Suprapubic skin (tissue), 4 donors: ENCODE measurements around the gene SLC6A6. TPM values are rescaled to one million over a fixed set of nuclear protein-coding genes. Genes with fewer than 3 reads are reported as not detected.

Experiments
- DNase-seq, 2 donors: peaks; one replicate each; pipeline ENCODE4 v3.0.0-alpha.2; 2019; ENCODE audit warnings: low spot score in 2 of 2
- H3K27ac ChIP-seq: fragments of 200-600 bp; sonication (generic); one replicate; pipeline ENCODE4 v1.5.1; 2019
- H3K27me3 ChIP-seq: fragments of 200-600 bp; sonication (generic); one replicate; pipeline ENCODE4 v1.5.1; 2019
- H3K36me3 ChIP-seq: fragments of 200-600 bp; sonication (generic); one replicate; pipeline ENCODE4 v1.5.1; 2019
- H3K4me1 ChIP-seq: fragments of 200-600 bp; sonication (generic); one replicate; pipeline ENCODE4 v1.5.1; 2019
- H3K4me3 ChIP-seq: fragments of 200-600 bp; sonication (generic); one replicate; pipeline ENCODE4 v1.5.1; 2019; ENCODE audit warnings: mild to moderate bottlenecking
- H3K9me3 ChIP-seq: fragments of 200-600 bp; sonication (generic); one replicate; pipeline ENCODE4 v1.5.1; 2019
- EP300 ChIP-seq: sonication (generic); formaldehyde crosslinking; IDR thresholded peaks from one replicate; pipeline ENCODE4 v1.6.1; 2017; ENCODE audit warnings: antibody characterized with exemption
- POLR2A ChIP-seq, 2 donors: fragments of 450-650 bp; IDR thresholded peaks; one replicate each; pipeline ENCODE4 v1.6.1; 2017; ENCODE audit warnings: antibody characterized with exemption in 2 of 2, mild to moderate bottlenecking in 2 of 2, moderate library complexity in 2 of 2
- POLR2AphosphoS5 ChIP-seq, 3 donors: sonication (generic); formaldehyde crosslinking; IDR thresholded peaks; one replicate each; pipeline ENCODE4 v1.6.1; 2017; ENCODE audit warnings: antibody characterized with exemption in 3 of 3
- WGBS: methylation state at CpG from one replicate; pipeline ENCODE4 v1.1.5; 2018; 5-methylcytosine and 5-hydroxymethylcytosine counted together
- total RNA-seq, 4 donors: library from RNA; depleted of rRNA; stranded (reverse); fragments of >200 nt; gene quantifications; one replicate each; pipeline ENCODE4 v1.1.0, GENCODE V29; 2016
- TF ChIP-seq, protein P1 (sequence below), 2 donors: fragments of 200-600 bp in 1 of 2; fragments of 450-650 bp in 1 of 2; sonication (generic) in 1 of 2; IDR thresholded peaks; one replicate each; pipeline ENCODE4 v1.5.1; 2016 to 2019; ENCODE audit warnings: antibody characterized with exemption in 2 of 2, mild to moderate bottlenecking in 1 of 2, moderate library complexity in 1 of 2

SLC6A6 gene
- total RNA-seq, 4 donors from 2014 or later = 85.4 to 149 (median 102) TPM

DNA sequence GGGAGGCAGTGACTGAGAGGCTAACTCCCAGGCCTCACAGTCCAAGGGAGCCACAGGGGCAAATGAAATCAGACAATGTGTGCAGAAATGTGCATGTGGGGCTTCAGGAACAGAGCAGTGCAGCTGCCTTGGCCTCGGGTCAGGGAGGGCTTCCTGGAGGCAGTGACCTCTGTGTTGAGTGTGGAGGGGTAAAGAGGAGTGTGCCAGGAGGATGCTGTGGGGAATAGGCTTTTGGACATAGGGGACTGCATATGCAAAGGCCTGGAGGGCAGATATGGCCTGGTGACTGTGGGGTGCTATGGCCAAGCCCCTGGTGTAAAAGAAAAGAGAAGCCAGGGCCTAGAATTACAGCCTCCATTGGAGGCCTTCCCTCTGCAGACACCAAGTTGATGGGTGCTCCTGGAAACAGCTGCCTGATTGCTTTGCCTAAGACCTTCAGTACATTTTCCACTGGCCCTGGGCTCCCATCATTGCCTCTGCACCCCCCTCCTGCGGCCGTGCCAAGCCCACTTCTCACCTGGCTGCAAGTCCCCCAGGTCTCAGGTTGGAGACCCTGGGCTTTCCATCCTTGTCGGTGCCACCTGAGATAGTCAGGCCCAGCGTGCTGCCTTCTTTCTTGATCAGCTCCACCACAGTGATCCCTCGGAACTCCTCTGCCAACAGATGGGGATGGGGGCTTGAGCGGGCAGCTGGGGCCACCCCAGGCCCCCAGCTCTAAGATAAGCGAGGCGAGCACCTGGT lies 122.7 kb downstream of the SLC6A6 start:
- TF ChIP-seq, protein P1, sequence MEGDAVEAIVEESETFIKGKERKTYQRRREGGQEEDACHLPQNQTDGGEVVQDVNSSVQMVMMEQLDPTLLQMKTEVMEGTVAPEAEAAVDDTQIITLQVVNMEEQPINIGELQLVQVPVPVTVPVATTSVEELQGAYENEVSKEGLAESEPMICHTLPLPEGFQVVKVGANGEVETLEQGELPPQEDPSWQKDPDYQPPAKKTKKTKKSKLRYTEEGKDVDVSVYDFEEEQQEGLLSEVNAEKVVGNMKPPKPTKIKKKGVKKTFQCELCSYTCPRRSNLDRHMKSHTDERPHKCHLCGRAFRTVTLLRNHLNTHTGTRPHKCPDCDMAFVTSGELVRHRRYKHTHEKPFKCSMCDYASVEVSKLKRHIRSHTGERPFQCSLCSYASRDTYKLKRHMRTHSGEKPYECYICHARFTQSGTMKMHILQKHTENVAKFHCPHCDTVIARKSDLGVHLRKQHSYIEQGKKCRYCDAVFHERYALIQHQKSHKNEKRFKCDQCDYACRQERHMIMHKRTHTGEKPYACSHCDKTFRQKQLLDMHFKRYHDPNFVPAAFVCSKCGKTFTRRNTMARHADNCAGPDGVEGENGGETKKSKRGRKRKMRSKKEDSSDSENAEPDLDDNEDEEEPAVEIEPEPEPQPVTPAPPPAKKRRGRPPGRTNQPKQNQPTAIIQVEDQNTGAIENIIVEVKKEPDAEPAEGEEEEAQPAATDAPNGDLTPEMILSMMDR (IDR thresholded peaks at IDR 0.05) = no peak
- no peak for TF ChIP-seq EP300
- H3K9me3 ChIP-seq = peaks cover 2% of the 10 kb centered on the region
- no peaks in the 10 kb centered on the region for H3K27me3 ChIP-seq
- H3K27ac ChIP-seq = no peak overlapping the region
- H3K4me1 ChIP-seq = peaks cover 10% of the 10 kb centered on the region
- no peaks in the 10 kb centered on the region for H3K36me3 ChIP-seq
- H3K4me3 ChIP-seq = no peak overlapping the region
- DNase-seq = peak; percentile 45 to 53
- WGBS = 95% methylated on average over 7 of the region's 9 CpGs

DNA sequence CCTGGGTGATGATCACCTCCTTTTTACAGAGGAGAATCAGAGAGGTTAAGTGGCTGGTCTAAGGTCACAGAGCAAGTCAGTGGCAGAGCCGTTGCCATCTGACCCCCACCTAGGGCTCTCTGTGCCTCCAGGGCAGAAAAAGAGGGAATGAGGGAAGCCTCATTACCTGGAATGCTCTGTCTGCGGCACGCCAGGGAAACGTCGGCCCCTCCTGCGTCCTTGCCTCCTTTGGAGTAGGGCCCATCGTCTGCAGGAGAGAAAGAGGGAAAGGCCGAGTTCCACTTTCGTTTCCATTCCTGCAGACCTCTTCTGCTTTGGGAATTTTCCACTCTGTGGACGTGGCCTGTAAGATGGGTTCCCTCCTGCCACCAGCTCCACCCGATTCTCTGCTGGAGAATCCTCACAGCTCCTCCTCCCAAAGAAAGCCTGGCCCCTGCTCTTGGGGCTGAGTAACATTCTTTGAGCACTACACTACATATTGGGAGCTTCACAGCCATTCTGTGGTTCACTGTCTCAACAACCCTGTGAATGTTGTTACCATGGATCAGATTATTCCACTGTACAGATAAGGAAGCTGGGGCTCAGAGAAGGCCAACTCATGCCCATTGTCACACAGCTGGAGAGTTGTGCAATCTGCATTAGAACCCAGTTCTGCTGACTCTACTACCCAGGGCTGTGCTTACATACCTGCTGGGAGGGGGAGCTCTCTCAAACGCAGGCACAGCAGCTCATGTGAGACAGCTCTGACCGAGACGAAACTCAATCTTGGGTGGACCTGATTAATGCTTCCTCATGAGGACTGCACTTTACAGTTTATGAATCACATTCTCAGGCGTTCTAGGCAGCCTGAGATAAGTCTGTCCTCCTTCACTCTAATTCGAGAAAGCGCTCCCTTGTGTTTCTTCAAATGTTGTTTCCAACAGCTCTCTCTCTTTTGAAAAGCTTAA lies 123.6 kb downstream of the SLC6A6 start:
- peaks cover 2% of the 10 kb centered on the region for H3K9me3 ChIP-seq
- H3K27ac ChIP-seq = peak overlapping the region; percentile 6
- no peaks in the 10 kb centered on the region for H3K36me3 ChIP-seq
- peak overlapping the region; percentile 10 for H3K4me3 ChIP-seq
- H3K27me3 ChIP-seq = no peaks in the 10 kb centered on the region
- TF ChIP-seq POLR2AphosphoS5 (IDR thresholded peaks at IDR 0.05) (no peak), POLR2A (IDR thresholded peaks at IDR 0.05) (no peak), EP300 (no peak)
- TF ChIP-seq, protein P1 (IDR thresholded peaks at IDR 0.05) = no peak
- DNase-seq = peak in 1 of 2 donors; percentile 43
- H3K4me1 ChIP-seq = peaks cover 10% of the 10 kb centered on the region
- 32% methylated on average over 13 of the region's 17 CpGs for WGBS

DNA sequence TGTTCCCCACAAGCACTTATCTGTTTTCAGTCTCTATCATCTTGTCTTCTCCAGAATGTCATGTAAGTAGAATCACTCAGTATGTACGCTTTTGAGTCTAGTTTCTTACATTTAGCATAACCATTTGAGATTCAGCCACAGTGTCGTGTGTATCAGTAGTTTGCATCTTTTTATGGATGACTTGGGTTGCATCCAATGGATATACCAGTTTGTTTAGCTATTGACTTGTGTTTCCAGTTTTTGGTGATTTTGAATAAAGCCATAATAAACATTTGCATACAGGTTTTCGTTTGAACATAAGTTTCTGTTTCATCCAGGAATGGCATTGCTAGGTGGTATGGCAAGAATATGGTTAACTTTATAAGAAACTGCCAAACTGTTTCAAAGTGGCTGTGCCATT lies 125.7 kb downstream of the SLC6A6 start:
- TF ChIP-seq EP300 (no peak), POLR2A (IDR thresholded peaks at IDR 0.05) (no peak), POLR2AphosphoS5 (IDR thresholded peaks at IDR 0.05) (no peak)
- TF ChIP-seq, protein P1 (IDR thresholded peaks at IDR 0.05) = no peak
- DNase-seq = no peak
- no peaks in the 10 kb centered on the region for H3K36me3 ChIP-seq
- peaks cover 2% of the 10 kb centered on the region for H3K9me3 ChIP-seq
- peaks cover 22% of the 10 kb centered on the region for H3K4me1 ChIP-seq
- H3K27me3 ChIP-seq = no peaks in the 10 kb centered on the region
- 62% methylated on average over 3 of the region's 3 CpGs for WGBS
- no peak overlapping the region for H3K27ac ChIP-seq
- H3K4me3 ChIP-seq = no peak overlapping the region

DNA sequence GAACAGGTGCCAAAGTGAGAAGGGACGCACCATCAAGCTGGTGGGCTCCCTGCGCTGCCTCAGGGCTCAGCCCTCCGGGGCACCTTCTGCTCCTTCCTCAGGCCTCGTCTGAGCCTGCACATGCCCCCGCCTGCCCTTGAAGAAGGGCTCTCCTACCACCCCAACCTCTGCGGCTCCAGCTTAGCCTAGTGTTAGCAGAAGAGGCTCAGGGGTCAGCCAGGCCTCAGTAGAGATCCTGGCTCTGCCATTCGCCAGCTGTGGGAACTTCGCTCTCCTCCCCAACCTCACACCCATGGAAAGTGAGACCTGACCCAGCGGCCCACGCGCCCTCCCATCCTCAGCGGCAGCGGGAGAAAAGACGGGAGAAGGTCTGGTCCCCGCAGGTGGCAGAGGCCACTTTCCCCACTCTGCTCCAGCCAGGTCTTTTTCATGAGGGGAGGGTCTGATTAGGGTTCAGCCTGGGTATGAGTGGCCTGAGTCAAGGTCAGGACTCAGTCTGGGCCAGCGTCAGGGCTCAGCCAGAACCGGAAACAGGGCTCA lies 129.5 kb downstream of the SLC6A6 start:
- Histone ChIP-seq H3K36me3 (no peaks in the 10 kb centered on the region), H3K27me3 (peaks cover 2% of the 10 kb centered on the region), H3K4me3 (no peak overlapping the region), H3K27ac (peak overlapping the region; percentile 59), H3K9me3 (peaks cover 2% of the 10 kb centered on the region), H3K4me1 (peaks cover 34% of the 10 kb centered on the region)
- no peak for DNase-seq
- WGBS = 89% methylated on average over 16 of the region's 17 CpGs
- TF ChIP-seq POLR2A (IDR thresholded peaks at IDR 0.05) = no peak
- TF ChIP-seq, protein P1 (IDR thresholded peaks at IDR 0.05) = no peak
- TF ChIP-seq POLR2AphosphoS5 (IDR thresholded peaks at IDR 0.05) = no peak
- no peak for TF ChIP-seq EP300
